Epithelial cell of proximal tubule (primary cell): ENCODE data around the gene ZNF213. TPM values are rescaled to one million over a fixed set of nuclear protein-coding genes. Genes with fewer than 3 reads are reported as not detected.

ENCODE experiments used
- DNase-seq: peaks from one replicate; pipeline ENCODE4 v3.0.0-alpha.2; 2011; ENCODE audit warnings: low read depth
- H3K4me3 ChIP-seq: 2 replicates; pipeline ENCODE4 v1.5.1; 2011; ENCODE audit warnings: low read depth, mild to moderate bottlenecking, low read length
- total RNA-seq: library from RNA; depleted of rRNA; stranded (reverse); fragments of >200 nt; gene quantifications from 2 replicates; pipeline ENCODE4 v1.2.3, GENCODE V29; 2015
- TF ChIP-seq, protein P1 (sequence below): conservative IDR thresholded peaks from 2 replicates; pipeline ENCODE4 v1.5.1; 2012; ENCODE audit warnings: low read depth, mild to moderate bottlenecking, low read length

The ZNF213 gene
- total RNA-seq, 1 donor from 2014 or later: 2.4 TPM

DNA sequence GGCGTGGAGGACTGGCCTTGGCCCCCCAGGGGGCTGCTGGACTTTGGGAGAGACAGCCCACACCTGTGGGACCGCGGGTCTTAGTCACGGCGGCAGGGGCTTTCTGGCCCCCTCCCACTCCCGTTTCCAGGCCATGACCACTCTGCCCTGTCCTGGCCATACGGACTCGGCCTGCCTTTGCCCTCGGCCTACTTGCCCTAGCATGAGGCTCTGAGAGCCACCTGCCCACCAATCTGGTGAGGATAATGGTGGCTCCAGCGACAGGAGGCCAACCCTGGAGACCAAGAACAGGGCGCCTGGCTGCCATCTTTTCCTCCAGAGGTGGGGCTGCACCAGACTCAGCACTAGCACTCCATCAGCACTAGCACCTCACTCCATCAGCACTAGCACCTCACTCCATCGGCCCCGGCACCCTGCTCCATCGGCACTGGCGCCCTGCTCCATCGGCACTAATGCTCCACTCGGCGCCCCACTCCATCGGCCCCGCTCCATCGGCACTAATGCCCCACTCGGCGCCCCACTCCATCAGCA is 7.0 kb downstream of the ZNF213 start:
- TF ChIP-seq, protein P1, sequence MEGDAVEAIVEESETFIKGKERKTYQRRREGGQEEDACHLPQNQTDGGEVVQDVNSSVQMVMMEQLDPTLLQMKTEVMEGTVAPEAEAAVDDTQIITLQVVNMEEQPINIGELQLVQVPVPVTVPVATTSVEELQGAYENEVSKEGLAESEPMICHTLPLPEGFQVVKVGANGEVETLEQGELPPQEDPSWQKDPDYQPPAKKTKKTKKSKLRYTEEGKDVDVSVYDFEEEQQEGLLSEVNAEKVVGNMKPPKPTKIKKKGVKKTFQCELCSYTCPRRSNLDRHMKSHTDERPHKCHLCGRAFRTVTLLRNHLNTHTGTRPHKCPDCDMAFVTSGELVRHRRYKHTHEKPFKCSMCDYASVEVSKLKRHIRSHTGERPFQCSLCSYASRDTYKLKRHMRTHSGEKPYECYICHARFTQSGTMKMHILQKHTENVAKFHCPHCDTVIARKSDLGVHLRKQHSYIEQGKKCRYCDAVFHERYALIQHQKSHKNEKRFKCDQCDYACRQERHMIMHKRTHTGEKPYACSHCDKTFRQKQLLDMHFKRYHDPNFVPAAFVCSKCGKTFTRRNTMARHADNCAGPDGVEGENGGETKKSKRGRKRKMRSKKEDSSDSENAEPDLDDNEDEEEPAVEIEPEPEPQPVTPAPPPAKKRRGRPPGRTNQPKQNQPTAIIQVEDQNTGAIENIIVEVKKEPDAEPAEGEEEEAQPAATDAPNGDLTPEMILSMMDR: no peak
- no peak for DNase-seq
- H3K4me3 ChIP-seq: no peak overlapping the region

DNA sequence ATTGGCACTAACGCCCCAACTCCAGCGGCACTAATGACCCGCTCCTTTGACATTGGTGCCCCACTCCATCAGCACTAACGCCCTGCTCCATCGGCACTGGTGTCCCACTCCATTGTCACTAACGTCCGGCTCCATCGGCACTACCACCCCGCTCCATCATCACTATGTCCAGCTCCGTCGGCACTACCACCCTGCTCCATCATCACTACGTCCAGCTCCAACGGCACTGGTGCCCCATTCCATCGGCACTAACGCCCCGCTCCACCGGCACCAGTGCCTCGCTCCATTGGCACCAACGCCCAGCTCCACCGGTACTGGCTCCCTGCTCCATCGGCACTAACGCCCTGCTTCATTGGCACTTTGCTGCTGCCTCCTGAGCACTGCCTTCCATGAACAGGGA is 7.5 kb downstream of the ZNF213 start:
- no peak for DNase-seq
- TF ChIP-seq, protein P1: no peak

DNA sequence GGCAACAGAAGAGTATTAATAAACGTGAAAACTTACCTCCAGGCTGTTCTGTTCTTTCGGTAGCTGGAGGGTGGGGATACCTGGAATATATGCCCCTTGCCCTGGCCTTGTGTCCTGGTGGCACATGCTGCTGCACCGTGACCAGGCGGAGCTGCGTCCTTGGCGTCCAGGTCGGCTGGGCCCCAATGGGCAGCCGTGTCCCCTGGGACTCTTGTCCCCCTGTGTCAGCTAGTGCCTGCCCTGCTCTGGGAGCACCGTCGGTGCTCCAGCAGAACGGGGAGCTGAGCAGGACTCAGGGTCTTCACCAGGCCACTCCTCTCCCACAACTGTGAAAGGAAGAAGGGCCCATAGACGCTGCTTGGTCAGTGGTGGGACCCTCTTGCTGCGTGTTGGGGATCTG is 7.9 kb downstream of the ZNF213 start:
- H3K4me3 ChIP-seq: no peak overlapping the region
- no peak for DNase-seq
- TF ChIP-seq, protein P1: no peak

More for the DNA sequence above, 7.5 kb downstream of the ZNF213 start:
- no peak overlapping the region for H3K4me3 ChIP-seq

DNA sequence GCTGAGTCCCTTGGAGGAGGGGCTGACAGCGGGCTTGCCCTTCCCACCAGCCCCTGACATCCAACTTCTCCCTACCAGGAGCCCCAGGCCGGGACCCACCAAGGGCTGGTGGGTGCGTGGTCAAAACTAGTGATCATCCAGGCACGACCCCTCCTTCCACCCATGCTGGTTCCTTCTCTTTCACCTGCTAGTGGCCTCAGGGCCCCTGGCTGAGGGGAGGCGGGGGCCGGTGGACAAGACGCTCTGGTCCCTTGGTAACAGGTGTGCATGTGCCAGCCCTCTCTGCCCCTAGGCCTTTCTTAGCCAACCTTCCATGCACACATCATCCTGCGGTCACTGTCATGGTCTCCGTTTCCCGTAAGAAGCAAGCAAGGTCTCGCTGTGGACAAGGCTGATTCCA is 8.4 kb downstream of the ZNF213 start:
- TF ChIP-seq, protein P1: no peak
- DNase-seq: no peak
- H3K4me3 ChIP-seq: no peak overlapping the region

DNA sequence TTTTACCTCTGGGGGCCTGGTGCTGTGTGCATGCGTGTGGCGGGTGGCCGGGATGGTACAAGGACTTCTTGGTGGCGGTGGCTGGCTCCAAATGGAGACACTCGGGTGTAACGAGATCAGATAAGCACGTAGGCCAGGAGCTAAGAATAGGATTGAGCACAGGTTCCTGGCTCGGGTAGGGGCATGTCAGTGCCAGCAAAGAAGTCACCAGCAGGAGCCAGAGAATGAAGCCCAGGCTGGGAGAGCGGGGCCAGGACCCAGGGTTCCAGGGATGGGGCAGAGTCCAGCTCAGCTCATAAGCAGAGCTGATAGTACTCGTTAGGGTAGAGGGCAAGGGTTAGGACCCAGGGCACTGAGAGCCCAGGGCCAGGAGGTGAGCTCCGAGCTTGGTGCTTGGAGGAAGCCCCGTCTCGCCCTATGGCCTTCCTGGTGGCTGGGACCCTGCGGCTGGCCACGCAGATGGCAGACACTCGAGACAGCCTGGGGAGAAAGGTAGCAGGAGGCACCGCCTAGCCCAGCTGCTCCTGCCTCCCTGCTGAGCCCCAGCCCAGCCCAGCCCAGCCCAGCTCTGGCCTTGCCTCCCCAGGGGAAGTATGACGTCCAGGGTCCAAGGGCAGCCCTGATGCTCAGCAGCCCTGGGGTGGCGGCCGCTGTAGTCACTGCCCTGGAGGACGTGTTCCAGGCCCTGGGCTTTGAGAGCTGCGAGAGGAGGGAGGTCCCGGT is 8.9 kb downstream of the ZNF213 start:
- TF ChIP-seq, protein P1: no peak
- DNase-seq: no peak

DNA sequence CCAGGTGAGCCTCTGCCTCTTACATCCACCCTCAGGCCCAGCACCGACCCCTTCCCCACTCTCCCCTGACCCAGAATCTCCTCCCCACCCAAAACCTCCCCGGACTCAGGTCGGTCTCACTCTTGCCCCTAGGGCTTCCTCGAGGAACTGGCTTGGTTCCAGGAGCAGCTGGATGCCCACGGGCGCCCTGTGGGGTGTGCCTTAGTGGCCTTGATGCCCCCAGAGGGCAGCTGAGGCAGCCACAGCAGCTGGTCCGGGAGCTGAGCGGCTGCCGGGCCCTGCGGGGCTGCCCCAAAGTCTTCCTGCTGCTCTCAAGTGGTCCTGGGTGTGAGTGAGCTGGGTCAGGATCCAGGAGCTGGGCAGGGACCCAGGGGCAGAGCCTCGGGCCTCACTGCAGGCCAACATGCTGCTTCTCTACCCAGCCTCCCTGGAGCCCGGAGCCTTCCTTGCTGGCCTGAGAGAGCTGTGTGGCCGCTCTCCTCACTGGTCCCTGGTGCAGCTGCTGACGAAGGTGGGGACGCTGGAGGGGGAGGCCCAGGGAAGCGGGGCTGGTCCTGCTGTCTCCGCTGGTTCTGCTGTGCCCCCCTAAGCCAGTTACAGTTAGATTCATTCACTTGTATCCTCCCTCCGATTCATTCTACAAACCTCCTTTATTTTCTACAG is 9.6 kb downstream of the ZNF213 start:
- TF ChIP-seq, protein P1: no peak
- no peak overlapping the region for H3K4me3 ChIP-seq
- DNase-seq: no peak

More for the DNA sequence above, 8.9 kb downstream of the ZNF213 start:
- no peak overlapping the region for H3K4me3 ChIP-seq
